Measurements from ENCODE around the gene BCKDHA.
"Not testable (repeated sequence)": the region's sequence is repeated elsewhere in the genome, so short reads cannot be mapped to it uniquely, and the experiment has no call there.

Gene BCKDHA

GRCh38 chr19:41367848-41368301, 29.7 kb upstream of the BCKDHA start:
- no peak for DNase-seq

- DNase-seq = no peak
These were observed 27.8 kb upstream of the BCKDHA start for GRCh38 chr19:41369769-41370168.

- DNase-seq = not testable (repeated sequence)
These were observed 26.5 kb upstream of the BCKDHA start for GRCh38 chr19:41371119-41371518.

GRCh38 chr19:41371541-41371940, 26.1 kb upstream of the BCKDHA start:
- no peak for DNase-seq

- DNase-seq = no peak
These were observed 25.1 kb upstream of the BCKDHA start for GRCh38 chr19:41372501-41372900.

GRCh38 chr19:41373993-41374392, 23.6 kb upstream of the BCKDHA start:
- DNase-seq = no peak

GRCh38 chr19:41376241-41376997, 21.2 kb upstream of the BCKDHA start, which contains the start of gene TMEM91:
Gene TMEM91, plus strand, starts transcription at chr19:41376533. Its CDS starts 1,777 bp downstream, at chr19:41378310.
- DNase-seq = no peak

GRCh38 chr19:41376998-41377365, 20.6 kb upstream of the BCKDHA start:
- no peak for DNase-seq

GRCh38 chr19:41377977-41378709, 19.5 kb upstream of the BCKDHA start:
- DNase-seq = no peak

GRCh38 chr19:41381536-41381935, 16.1 kb upstream of the BCKDHA start:
- DNase-seq = not testable (repeated sequence)

- DNase-seq = no peak
These were observed 13.3 kb upstream of the BCKDHA start for GRCh38 chr19:41384351-41384750.

- no peak for DNase-seq
These were observed 11.2 kb upstream of the BCKDHA start for GRCh38 chr19:41386442-41386841.

- no peak for DNase-seq
These were observed 6.0 kb upstream of the BCKDHA start for GRCh38 chr19:41391618-41392017.

- no peak for DNase-seq
These were observed 4.8 kb upstream of the BCKDHA start for GRCh38 chr19:41392775-41393174.

- no peak for DNase-seq
These were observed 2.3 kb upstream of the BCKDHA start for GRCh38 chr19:41395355-41395754.

GRCh38 chr19:41398050-41398418, 416 bp downstream of the BCKDHA start:
- no peak for DNase-seq

GRCh38 chr19:41398598-41398997, 980 bp downstream of the BCKDHA start:
- no peak for DNase-seq

GRCh38 chr19:41399091-41399490, 1.5 kb downstream of the BCKDHA start:
- no peak for DNase-seq

GRCh38 chr19:41399525-41399924, 1.9 kb downstream of the BCKDHA start:
- no peak for DNase-seq

- no peak for DNase-seq
These were observed 3.9 kb downstream of the BCKDHA start for GRCh38 chr19:41401483-41401882.

GRCh38 chr19:41402010-41402409, 4.4 kb downstream of the BCKDHA start:
- DNase-seq = no peak

GRCh38 chr19:41403181-41403970, 5.8 kb downstream of the BCKDHA start:
- no peak for DNase-seq

GRCh38 chr19:41405776-41406175, 8.2 kb downstream of the BCKDHA start:
- DNase-seq = no peak

- DNase-seq = no peak
These were observed 9.7 kb downstream of the BCKDHA start for GRCh38 chr19:41407271-41407670.
